HG02885 (cell line): ENCODE results near the gene CD300LG.

Source experiments
- ATAC-seq: cut with Tn5 transposase; IDR thresholded peaks from one replicate; pipeline ENCODE4 v1.9.1; 2021; ENCODE audit warnings: mild to moderate bottlenecking; ENCODE audit not compliant: unreplicated experiment, poor library complexity

CD300LG gene

DNA sequence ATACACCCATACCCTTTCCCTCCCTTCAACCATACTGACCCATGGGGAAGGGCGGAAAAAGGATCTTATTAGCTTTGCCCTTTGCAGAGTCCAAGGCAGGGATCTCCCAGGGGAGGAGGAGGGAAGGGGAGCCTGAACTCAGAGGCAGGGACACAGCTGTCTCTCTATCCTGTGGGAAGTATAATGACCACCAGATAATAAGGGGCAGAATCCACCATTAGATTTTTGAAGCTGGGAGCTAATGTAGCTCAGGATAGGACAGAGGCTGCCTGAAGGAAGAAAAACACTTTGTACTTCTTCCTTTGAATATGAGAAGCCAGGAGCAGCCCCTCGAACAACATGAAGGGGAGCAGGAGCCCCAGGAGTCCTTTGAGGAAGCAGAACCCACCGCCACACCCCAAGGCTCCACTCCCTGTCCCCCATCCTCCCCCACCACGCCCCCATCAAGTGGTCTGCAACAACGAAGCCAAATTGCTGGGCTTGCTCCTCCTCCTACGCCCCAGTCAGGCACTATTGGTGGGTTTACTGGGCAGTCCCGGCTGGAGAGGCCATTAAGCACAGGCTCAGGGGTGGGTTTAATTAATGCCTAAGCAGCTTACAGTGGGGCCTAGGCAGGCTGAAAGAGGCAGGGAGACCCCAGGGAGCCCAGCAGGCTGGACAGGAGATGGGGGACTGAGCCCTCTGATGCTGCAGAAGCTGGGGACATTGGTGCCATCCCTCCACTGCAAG, 55.0 kb downstream of the CD300LG start:
- no peak for ATAC-seq

GRCh38 chr17:43905400-43905984, 58.5 kb downstream of the CD300LG start:
- ATAC-seq: no peak

DNA sequence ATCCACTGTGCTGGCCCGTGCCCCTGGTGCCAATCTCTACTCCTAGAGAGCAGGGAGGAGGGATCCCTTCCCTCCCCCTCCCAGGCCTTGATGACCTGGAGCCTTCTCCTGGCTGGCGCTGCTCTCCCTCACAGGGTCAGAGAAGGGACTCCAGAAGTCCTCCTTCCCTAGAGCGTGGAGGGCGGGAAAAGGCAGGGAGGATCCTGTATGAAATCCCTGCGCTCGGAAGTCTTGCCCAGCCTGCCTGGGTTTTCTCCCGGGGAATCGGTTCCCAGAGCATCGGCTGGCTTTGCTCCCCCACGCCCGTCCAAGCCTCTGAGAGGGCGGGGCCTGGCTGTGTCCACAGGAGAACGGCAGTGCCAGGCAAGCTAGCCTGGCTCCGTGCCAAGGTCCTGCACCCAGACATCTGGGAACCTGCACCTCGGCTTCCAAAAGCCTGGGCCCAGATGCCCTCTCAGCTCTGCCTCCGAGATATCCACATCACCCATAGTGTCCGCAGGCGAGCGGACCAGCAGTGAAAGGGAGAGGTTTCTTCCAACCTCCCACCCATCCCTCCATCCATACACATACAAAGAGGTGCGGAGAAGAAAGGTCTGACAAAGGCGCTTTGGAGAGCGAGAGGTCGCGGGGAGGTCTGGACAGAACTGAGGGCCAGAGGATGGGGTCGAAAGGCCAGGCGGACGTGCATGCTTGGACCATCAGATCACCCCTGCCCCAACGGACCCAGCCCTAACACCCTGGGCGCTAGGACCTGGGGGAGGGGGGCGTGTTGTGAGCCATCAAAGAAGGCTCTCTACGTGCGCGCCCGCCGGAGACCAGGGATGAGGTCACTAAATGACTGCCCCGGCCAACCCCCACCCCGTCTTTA, 59.2 kb downstream of the CD300LG start:
- ATAC-seq: no peak

GRCh38 chr17:43906951-43907424, 60.0 kb downstream of the CD300LG start:
- ATAC-seq: no peak

DNA sequence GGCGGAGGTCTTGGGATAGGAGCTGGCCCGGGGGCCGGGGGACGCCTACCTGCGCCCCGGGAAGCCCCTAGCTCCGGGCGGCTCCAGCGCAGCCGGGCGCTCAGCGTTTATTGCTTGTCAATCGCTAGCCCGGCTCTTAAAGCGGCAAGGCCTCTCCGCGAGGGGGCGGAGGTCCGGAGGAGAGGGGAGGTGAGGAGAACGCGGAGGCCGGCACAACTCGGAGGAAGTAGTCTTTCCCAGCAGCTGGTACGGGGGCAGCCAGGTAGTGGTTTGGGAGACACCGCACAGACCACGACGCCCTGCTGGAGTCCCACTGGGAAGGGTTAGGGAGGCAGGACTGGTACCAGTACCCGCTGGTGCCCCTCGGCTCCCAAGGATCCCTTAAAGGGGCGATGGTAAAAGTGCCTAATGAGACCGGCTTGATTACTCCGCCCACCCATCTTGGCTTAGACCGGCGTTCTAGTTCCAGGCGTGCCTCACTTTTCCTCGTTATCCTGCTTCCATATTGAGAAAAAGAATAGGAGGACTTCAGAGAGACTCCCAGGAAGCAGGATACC, 60.5 kb downstream of the CD300LG start, which contains the start of gene MPP2:
Gene MPP2 (minus strand): TSS at position 112 of the 557 bp plus-strand sequence. CDS start 3,076 bp downstream, outside the sequence.
- no peak for ATAC-seq

DNA sequence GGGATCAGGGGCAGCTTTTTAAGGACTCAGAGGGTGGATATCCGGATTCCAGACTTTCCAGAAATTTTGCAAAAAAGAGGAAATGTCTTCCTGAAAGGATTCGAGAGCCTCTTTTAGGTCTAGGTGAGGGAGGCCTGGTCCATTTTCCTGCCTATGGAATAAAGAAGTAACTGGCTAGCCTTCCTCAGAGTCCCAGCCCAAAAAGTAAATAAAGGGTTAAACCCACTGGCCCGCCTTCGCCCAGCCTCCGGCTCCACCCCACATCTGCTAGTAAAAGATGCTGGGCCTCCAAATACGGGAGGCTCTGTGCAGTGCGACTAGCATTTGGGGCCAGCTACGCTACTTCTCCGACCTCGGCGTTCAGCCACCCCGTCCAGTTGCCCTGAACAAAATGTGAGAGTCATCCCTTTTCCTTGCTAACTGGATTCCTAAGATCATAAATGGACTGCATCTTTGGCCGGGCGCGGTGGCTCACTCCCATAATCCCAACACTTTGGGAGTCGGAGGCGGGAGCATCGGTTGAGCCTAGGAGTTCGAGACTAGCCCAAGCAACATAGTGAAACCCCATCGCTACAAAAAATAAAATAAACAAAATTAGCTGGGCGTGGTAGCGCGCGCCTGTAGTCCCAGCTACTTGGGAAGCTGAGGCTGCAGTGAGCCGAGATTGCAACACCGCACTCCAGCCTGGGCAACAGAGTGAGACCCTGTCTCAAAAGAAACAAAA, 61.2 kb downstream of the CD300LG start:
- no peak for ATAC-seq

- ATAC-seq: no peak
Measured at GRCh38 chr17:43909537-43910231, 62.7 kb downstream of the CD300LG start.

DNA sequence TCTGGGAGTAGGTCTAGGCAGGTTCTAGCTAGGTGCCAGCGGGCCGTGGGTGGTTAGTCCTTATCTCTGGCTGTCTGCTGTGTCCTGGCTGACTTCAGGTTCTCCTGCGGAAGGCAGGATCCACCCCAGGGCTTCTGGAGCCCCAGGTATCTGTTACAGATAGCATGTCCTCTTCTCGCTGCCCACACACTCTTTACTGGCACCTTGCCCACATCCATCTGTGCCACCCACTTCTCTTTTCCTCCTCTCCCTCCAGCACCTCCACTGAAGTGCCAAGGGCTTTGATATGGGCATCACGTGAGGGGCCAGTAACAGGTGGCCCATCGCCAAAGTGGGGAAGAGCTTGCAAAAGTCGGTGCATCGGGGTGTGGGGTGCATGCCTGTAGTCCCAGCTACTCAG, 64.9 kb downstream of the CD300LG start:
- ATAC-seq: no peak

- ATAC-seq: no peak
Measured at GRCh38 chr17:43912635-43913304, 65.8 kb downstream of the CD300LG start.
